NCI-H1417 treated with DMSO at 0.1 percent for 48 hours (cell line): ENCODE data around the gene ATG5.

Experiments used
- DNase-seq: peaks from one replicate; lab custom pipeline; 2025; lab: John Stamatoyannopoulos, UW

The ATG5 gene

DNA sequence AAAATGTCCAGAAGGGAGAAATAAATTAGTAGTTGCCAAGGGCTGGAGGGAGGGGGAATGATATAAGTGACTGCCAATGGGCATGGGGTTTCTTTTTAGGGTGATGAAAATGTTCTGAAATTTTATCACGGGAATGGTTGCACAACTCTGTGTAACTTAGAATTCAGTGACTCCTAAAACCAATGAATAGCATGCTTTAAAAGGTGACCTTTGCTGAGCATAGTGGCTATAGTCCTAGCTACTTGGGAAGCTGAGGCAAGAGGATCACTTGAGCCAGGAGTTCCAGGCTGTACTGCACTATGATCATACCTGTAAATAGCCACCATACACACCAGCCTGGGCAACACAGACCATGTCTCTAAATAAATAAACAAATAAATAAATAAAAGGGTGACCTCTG lies 109.0 kb downstream of the ATG5 start:
- no peak for DNase-seq

DNA sequence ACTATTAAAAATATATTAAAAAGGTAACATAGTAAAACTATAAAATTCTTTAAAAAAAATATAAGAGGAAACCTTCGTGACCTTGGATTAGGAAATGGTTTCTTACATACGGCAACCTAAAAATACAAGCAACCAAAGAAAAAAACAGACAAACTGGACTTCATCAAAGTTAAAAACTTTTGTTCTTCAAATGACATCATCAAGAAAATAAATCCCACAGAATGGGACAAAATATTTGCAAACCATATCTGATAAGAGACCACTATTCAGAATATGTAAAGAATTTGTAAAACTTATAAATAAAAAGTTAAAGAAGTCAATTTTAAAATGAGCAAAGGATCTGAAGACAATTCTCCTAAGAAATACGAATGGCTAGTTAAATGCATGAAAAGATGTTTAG lies 110.0 kb downstream of the ATG5 start:
- no peak for DNase-seq

DNA sequence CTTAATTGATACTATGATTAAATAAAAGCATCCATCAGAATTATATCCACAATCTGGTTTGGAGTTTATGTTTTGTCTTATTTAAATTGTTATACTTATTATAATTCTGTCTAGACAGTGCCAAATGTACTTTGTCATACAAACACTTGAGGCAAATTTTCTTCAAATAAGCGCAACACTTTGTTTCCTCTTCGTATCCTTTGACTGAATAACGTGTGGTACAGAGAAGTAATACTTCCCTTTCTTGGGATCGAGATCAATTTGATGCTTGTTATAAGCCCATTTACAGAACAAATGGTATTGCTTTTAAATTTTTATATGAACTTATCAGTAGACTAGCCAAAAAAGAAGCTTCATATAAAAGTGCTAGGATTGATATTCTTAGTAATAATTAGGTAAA lies 111.0 kb downstream of the ATG5 start:
- DNase-seq = no peak

DNA sequence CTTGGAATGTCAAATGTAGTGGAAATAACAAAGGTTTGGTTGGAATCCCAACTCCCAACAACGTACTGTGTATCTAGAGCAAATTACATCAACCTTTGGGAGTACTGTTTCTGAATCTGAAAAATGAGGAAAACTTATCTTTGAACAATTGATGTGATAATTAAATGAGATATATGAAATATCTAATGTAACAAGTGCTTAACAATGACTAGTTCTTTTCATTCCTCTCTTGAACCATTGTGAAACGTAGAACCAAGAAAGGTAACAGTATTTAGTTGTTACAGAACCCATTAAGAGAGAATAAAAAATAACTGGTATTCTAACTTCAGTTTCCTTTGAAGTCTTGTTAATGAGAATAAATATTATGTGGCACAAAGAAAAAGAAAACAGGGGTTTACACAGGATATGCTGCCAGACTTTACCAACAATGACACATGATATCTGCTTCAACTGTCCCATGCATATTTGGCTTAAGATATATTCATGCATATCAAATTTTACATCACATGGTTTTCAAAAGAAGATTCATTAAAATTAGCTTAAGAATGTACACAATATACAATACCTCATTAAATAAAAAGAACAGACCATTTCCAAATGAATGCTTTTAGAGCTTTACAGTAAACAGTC lies 111.8 kb downstream of the ATG5 start:
- DNase-seq = no peak

DNA sequence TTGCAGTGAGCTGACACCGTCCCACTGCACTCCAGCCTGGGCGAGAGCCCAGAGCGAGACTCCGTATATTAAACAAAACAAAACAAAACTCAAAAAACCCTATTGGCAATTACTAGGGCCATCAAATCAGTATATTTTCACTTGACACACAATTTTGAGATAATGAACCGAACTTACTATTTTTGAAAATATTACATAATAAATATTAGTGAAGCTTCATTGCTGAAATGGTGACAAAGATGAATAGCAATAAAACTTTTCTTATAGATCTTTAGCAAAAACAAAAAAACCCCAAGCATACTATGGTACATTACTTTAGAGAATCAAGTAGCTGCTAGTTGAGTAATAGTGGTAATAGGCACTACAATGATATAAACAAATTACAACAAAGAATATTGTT lies 113.0 kb downstream of the ATG5 start:
- no peak for DNase-seq

GRCh38 chr6:106206905-106207304 lies 118.7 kb downstream of the ATG5 start:
- no peak for DNase-seq

- DNase-seq = no peak
Measured at GRCh38 chr6:106204961-106205360, 120.6 kb downstream of the ATG5 start.

GRCh38 chr6:106199998-106200397 lies 125.6 kb downstream of the ATG5 start:
- DNase-seq = no peak

DNA sequence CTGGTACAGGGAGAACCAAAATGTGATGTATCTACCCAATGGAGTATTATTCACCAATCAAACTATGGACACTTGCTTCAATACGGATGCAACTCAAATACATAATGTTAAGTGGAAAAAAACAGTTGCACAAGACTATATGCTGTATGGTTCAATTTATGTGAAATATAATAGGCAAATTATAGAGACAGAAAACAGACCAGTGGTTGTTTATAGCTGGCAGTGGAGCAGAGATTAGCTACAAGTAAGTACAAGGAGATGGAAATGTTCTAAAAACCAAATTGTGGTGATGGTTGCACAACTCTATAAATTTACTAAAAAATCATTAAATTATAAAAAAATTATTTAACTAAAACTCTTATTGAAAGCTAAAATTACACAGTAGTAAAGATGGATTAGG lies 126.2 kb downstream of the ATG5 start:
- DNase-seq = no peak

DNA sequence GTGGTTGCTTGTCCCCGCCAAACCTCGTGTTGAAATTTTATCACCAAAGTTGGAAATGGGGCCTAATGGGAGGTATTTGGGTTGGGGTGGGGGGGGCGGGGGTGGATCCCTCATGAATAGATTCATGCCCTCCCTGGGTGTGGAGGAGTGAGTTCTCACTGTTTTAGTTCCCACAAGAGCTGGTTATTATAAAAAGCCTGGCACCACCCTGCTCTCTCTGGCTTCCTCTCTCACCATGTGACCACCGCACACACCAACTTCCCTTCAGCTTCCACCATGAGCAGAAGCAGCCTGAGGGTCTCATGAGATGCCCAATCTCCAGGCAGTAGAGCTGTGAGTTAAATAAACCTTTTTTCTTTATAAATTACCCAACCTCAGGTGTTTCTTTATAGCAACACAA lies 128.1 kb downstream of the ATG5 start:
- DNase-seq = no peak

DNA sequence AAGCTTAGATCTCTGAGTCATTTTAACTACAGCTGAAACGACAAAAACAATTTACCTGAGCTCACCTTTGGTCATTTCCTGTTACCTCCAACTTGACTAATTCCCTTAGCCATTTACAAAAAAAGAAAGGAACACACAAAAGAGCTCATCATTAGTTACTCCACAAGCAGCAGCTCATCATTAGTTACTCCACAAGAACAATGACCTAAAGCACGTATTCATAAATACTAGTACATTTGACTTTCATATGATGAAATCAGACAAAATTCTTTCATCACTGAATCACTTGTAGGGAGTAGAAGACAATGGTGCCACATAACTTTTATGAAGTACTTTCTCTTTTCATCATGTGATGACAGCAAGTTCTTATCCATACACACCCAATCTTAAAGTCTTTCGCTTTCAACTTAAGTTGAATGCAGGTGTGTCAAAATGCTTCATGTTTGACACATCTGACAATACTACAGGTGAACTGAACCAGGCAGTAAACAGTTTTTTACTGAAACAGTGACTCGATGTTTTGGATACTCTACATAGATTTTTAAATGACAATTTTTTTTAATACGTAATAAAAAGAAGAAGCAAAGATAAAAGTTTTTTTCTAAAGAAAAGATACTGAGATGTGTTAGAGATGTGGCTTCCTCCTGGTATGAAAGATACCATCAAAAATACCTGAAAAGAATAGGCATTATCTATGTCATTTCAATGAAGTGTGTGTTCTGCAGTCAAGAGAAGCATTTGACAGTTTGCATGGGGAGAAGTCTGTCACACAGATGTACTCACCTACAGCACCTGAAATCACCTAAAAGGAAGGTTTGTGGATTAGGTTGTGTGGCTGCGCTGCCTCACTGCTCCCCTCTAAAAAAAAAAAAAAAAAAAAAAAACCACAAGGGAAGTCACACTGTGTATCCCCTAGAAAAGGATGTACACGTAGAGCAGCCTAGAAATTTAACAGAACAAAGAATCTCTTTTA lies 130.3 kb downstream of the ATG5 start:
- DNase-seq = no peak

DNA sequence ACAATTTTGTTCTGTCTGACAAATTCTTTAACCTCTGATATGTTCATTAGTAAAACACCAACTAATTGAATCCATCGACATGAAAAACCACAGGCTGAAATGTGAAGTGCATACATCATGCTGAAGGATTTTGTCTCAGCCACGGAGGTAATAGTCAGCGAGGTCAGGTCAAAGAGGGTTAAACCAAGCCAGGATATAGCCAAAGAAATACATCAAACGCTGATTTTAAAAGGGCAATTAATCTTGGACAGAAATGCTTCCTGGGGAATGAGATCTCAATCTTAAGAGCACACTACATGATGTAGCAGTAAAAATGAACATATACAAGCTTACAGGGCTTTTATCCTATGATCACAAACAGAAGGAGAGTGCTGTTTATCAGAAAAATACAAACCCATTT lies 132.7 kb downstream of the ATG5 start:
- DNase-seq = no peak

- DNase-seq = no peak
Measured at GRCh38 chr6:106188104-106188794, 137.3 kb downstream of the ATG5 start.

- no peak for DNase-seq
Measured at GRCh38 chr6:106187424-106187982, 138.1 kb downstream of the ATG5 start.

DNA sequence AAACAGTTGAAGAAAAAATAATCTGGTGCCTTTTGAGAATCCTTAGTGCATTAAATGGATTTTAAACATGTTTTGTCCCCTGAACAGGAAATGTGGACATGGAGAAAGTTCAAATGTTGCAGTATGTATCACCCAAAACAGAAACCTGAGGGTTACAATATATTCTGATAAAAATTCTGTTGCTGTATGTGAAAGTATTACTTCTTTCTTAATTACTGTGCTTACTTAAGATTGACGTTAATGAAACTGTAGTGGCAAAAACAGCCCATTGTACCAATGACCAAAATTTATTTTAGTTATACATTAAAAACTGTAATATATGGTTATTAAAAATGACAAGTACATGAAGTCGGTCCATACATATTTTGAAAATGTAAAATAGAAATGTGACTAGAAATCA lies 138.8 kb downstream of the ATG5 start:
- no peak for DNase-seq

DNA sequence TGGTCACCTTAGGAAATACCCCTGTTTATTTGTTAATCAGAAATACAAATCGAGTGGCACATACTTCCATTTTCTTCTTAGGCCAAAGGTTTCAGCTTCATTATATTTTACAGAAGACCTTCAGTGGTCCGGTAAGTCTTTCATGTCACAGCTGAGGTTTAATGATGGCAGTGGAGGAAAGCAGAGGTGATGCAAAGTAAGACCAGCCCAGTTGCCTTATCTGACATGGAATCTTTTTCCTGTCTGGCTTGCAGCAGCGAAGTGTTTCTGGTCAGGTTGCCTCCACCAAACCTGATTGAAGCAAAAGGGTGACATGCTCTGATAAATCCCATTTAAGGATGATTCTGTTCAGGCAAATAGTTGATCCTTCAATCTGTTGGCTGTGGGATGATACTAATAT lies 139.4 kb downstream of the ATG5 start:
- no peak for DNase-seq

DNA sequence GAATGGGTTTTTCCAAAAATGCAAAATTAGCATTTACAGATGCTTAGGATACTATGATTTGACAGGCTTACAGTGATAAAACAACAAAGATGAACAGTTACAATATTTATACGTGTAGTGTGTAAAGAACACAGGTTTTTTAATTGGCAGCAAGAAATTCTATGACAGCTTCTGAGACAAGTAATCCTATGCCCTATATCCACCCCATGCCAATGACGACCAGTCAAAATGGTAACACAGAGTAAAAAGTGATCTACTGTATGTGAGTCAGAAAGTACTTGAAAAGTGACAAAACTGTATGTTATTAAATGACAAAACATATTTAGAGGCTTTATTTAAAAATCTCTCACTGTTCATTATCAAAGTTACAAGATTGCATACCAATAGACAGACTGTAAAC lies 139.9 kb downstream of the ATG5 start:
- DNase-seq = no peak

GRCh38 chr6:106184629-106185028 lies 140.9 kb downstream of the ATG5 start:
- DNase-seq = no peak

GRCh38 chr6:106183430-106183829 lies 142.1 kb downstream of the ATG5 start:
- DNase-seq = no peak

DNA sequence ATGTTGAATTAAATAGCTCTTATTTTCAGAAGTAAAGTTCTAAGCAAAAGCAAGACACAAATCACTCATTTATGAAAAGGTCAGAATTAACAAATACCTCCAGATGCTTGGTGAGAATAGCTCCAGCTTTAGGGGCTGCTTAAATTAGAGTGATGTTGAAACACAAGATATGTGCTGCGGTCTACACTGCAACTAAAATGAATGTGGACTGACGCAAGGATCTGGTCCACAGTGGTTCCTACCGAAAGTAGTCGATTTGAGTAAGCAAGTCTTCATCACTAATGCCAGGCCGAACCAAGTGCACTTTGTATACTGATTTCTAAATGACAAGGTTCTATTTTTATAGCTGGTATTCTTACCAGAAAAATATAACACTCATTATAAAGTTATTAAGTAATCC lies 143.1 kb downstream of the ATG5 start:
- DNase-seq = no peak

DNA sequence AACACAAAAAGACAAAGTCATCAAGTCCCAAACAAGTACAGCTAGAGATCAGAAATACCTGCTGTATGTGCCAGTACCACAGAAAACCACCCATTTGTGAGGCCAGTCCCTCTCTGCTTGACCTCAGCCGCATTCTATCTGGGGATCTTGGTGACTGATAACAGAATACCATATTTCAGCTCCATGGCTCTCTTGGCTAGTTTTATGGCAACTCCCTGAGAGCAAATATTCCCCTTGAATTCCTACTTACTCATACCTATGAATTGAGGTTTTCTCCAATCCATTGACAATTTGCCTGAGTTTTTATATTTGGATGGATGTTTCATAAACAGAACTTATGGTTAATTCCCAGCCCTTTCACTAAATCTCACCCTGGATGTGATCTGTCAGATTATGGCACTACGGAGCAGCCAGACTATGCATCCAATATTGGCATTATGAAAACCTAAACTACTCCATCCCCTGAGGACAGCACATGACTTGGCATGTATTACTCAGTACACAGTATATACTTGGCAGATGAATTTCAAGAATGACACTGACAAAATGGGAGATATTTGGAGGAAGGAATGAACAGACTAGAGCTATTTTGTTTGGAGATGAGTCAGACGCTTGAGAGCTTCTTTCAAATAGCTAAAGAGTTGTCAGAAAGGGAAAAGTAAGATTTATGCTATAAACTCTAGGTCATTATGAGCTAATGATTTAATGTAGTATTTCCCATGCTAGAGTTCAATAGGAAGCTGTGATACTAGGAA lies 143.7 kb downstream of the ATG5 start:
- no peak for DNase-seq

DNA sequence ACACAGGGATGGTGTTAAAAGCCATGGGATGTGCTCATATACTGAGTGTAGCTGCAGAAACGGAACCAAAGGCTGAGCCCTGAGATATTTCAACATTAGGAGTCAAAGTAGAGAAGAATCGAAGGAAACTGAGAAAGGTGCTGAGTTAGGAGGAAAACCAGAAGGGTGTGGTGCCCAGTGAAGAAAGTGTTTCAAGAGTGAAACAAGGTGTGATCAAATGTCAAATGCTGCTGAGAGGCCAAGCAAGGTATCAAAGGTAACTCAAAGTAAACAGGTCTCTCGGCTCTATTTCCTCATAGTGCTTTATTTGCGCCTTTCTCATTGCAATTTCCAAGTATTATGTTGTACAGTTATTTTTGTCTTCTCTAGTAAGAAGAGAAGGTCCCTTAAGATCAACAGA lies 145.4 kb downstream of the ATG5 start:
- DNase-seq = no peak
